HEK293 (cell line): ENCODE measurements around the gene TSPO.

Experiments used
- CTCF ChIA-PET: fragments of 350-600 bp; formaldehyde crosslinking; extraction: SDS; loops from one replicate; lab custom pipeline; 2021; ENCODE audit warnings: antibody characterized with exemption; lab: Yijun Ruan, JAX
- POLR2A ChIA-PET: fragments of 300-600 bp; formaldehyde crosslinking; extraction: SDS; loops from one replicate; lab custom pipeline; 2020; ENCODE audit warnings: antibody characterized with exemption, inconsistent platforms; lab: Yijun Ruan, JAX
- H3K27ac ChIP-seq: fragments of 200-500 bp; sonication (Bioruptor generic); 2 replicates; pipeline ENCODE4 v1.5.1; 2014; ENCODE audit warnings: low read depth, low read length, control low read depth, inconsistent platforms; ENCODE audit errors: extremely low read depth
- H3K36me3 ChIP-seq, 2 experiments: fragments of 200-500 bp in 1 of 2; sonication (Bioruptor generic) in 1 of 2; 1 replicate in 1 of 2; 2 replicates in 1 of 2; pipeline ENCODE4 v1.5.1; 2014 to 2017; ENCODE audit warnings: inconsistent platforms in 2 of 2, low read length in 2 of 2; ENCODE audit not compliant: control insufficient read depth in 2 of 2, insufficient read depth in 1 of 2
- H3K4me1 ChIP-seq: fragments of 200-500 bp; sonication (Bioruptor generic); 2 replicates; pipeline ENCODE4 v1.5.1; 2014; ENCODE audit warnings: mild to moderate bottlenecking, low read length, inconsistent platforms; ENCODE audit not compliant: control insufficient read depth, insufficient read depth
- H3K4me3 ChIP-seq: 2 replicates; pipeline ENCODE4 v1.5.1; 2011; ENCODE audit warnings: low read depth, mild to moderate bottlenecking, control low read depth, low read length, moderate library complexity
- H3K9me3 ChIP-seq: fragments of 200-500 bp; sonication (Bioruptor generic); 2 replicates; pipeline ENCODE4 v1.5.1; 2014; ENCODE audit warnings: low read depth, low read length, inconsistent platforms; ENCODE audit not compliant: control insufficient read depth, insufficient read depth
- HIC1 ChIP-seq: fragments of 450-650 bp; formaldehyde crosslinking; IDR thresholded peaks from 2 replicates; pipeline ENCODE4 v1.5.1; 2016; ENCODE audit warnings: missing biosample characterization, missing genetic modification characterization
- KLF10 ChIP-seq: fragments of 450-650 bp; IDR thresholded peaks from 2 replicates; pipeline ENCODE4 v1.5.1; 2018; ENCODE audit warnings: missing biosample characterization, mild to moderate bottlenecking, missing genetic modification characterization
- KLF16 ChIP-seq: fragments of 450-650 bp; formaldehyde crosslinking; IDR thresholded peaks from 2 replicates; pipeline ENCODE4 v1.5.1; 2017; ENCODE audit warnings: missing biosample characterization, missing genetic modification characterization
- KLF8 ChIP-seq: fragments of 450-650 bp; formaldehyde crosslinking; IDR thresholded peaks from 2 replicates; pipeline ENCODE4 v1.5.1; 2016; ENCODE audit warnings: missing biosample characterization, missing genetic modification characterization
- ZBTB21 ChIP-seq: fragments of 450-650 bp; formaldehyde crosslinking; IDR thresholded peaks from 2 replicates; pipeline ENCODE4 v1.5.1; 2017; ENCODE audit warnings: missing biosample characterization, missing genetic modification characterization
- ZBTB6 ChIP-seq: fragments of 450-650 bp; formaldehyde crosslinking; IDR thresholded peaks from 2 replicates; pipeline ENCODE4 v1.5.1; 2017; ENCODE audit warnings: missing biosample characterization, missing genetic modification characterization
- ZNF175 ChIP-seq: fragments of 450-650 bp; formaldehyde crosslinking; IDR thresholded peaks from 2 replicates; pipeline ENCODE4 v1.5.1; 2016; ENCODE audit warnings: missing biosample characterization, missing genetic modification characterization
- ZNF184 ChIP-seq: fragments of 450-650 bp; IDR thresholded peaks from 2 replicates; pipeline ENCODE4 v1.5.1; 2018; ENCODE audit warnings: missing biosample characterization, mild to moderate bottlenecking, missing genetic modification characterization
- ZNF426 ChIP-seq: fragments of 450-650 bp; formaldehyde crosslinking; IDR thresholded peaks from 2 replicates; pipeline ENCODE4 v1.5.1; 2017; ENCODE audit warnings: missing biosample characterization, missing genetic modification characterization, mild to moderate bottlenecking, inconsistent platforms, moderate library complexity
- ZNF501 ChIP-seq: fragments of 450-650 bp; formaldehyde crosslinking; IDR thresholded peaks from 2 replicates; pipeline ENCODE4 v1.5.1; 2016; ENCODE audit warnings: missing biosample characterization, missing genetic modification characterization
- ZNF561 ChIP-seq: fragments of 450-650 bp; IDR thresholded peaks from 2 replicates; pipeline ENCODE4 v1.5.1; 2018; ENCODE audit warnings: missing biosample characterization, missing genetic modification characterization, borderline replicate concordance
- ZNF658 ChIP-seq: fragments of 450-650 bp; formaldehyde crosslinking; IDR thresholded peaks from 2 replicates; pipeline ENCODE4; 2016; ENCODE audit warnings: missing biosample characterization, missing genetic modification characterization
- ZNF830 ChIP-seq: fragments of 450-650 bp; IDR thresholded peaks from 2 replicates; pipeline ENCODE4 v1.5.0; 2018; ENCODE audit warnings: missing biosample characterization, missing genetic modification characterization, low read depth, mild to moderate bottlenecking, moderate library complexity
- ZNF843 ChIP-seq: fragments of 450-650 bp; formaldehyde crosslinking; IDR thresholded peaks from 2 replicates; pipeline ENCODE4 v1.5.1; 2016; ENCODE audit warnings: missing biosample characterization, missing genetic modification characterization
- ZSCAN30 ChIP-seq: fragments of 450-650 bp; IDR thresholded peaks from 2 replicates; pipeline ENCODE4 v1.5.1; 2018; ENCODE audit warnings: missing biosample characterization, mild to moderate bottlenecking, missing genetic modification characterization, moderate library complexity
- TF ChIP-seq, protein P1 (sequence below): fragments of 450-650 bp; formaldehyde crosslinking; IDR thresholded peaks from 2 replicates; pipeline ENCODE4 v1.5.0; 2017; ENCODE audit warnings: missing biosample characterization, missing genetic modification characterization, borderline replicate concordance
- TF ChIP-seq, protein P2 (sequence below): IDR thresholded peaks from 2 replicates; pipeline ENCODE4 v1.6.1; 2011; ENCODE audit warnings: mild to moderate bottlenecking, low read depth, low read length, borderline replicate concordance
- TF ChIP-seq, protein P3 (sequence below): fragments of 450-650 bp; IDR thresholded peaks from 2 replicates; pipeline ENCODE4 v1.5.1; 2018; ENCODE audit warnings: missing biosample characterization, mild to moderate bottlenecking, missing genetic modification characterization
- TF ChIP-seq, protein P4 (sequence below): fragments of 450-650 bp; formaldehyde crosslinking; IDR thresholded peaks from 2 replicates; pipeline ENCODE4 v1.5.1; 2016; ENCODE audit warnings: missing biosample characterization, missing genetic modification characterization
- TF ChIP-seq, protein P5 (sequence below): fragments of 450-650 bp; formaldehyde crosslinking; IDR thresholded peaks from 2 replicates; pipeline ENCODE4 v1.5.1; 2016; ENCODE audit warnings: missing biosample characterization, missing genetic modification characterization

TSPO gene

DNA sequence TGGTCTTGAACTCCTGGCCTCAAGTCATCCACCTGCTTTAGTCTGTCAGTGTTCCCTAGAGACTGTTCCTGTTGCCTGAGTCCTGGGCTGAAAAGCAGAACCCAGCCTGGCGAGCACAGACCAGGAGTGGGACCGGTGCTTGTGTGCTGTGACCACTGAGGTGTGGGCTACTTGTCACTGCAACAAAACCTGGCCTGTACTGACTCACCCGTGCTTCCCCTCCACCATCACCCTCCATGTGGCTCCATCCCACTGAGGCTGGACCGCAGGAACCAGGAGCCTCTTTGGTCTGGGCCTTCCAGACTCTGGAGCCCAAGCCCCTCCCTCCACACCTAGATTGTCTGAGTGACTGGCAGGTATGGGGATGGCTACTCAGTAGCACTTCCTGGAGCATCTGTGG lies 16.8 kb upstream of the TSPO start (continued):
- TF ChIP-seq, protein P1, sequence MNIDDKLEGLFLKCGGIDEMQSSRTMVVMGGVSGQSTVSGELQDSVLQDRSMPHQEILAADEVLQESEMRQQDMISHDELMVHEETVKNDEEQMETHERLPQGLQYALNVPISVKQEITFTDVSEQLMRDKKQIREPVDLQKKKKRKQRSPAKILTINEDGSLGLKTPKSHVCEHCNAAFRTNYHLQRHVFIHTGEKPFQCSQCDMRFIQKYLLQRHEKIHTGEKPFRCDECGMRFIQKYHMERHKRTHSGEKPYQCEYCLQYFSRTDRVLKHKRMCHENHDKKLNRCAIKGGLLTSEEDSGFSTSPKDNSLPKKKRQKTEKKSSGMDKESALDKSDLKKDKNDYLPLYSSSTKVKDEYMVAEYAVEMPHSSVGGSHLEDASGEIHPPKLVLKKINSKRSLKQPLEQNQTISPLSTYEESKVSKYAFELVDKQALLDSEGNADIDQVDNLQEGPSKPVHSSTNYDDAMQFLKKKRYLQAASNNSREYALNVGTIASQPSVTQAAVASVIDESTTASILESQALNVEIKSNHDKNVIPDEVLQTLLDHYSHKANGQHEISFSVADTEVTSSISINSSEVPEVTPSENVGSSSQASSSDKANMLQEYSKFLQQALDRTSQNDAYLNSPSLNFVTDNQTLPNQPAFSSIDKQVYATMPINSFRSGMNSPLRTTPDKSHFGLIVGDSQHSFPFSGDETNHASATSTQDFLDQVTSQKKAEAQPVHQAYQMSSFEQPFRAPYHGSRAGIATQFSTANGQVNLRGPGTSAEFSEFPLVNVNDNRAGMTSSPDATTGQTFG (tag by site-specific recombination) = no peak
- TF ChIP-seq ZNF184 (tag by site-specific recombination) = no peak
- TF ChIP-seq ZNF843 = no peak
- TF ChIP-seq ZNF501 (tag by site-specific recombination) = no peak
- TF ChIP-seq KLF8 (tag by site-specific recombination) = no peak
- no peak for TF ChIP-seq ZSCAN30 (tag by site-specific recombination)
- no peak for TF ChIP-seq KLF16

- H3K4me1 ChIP-seq = no peaks in the 10 kb centered on the region
- TF ChIP-seq, protein P2, sequence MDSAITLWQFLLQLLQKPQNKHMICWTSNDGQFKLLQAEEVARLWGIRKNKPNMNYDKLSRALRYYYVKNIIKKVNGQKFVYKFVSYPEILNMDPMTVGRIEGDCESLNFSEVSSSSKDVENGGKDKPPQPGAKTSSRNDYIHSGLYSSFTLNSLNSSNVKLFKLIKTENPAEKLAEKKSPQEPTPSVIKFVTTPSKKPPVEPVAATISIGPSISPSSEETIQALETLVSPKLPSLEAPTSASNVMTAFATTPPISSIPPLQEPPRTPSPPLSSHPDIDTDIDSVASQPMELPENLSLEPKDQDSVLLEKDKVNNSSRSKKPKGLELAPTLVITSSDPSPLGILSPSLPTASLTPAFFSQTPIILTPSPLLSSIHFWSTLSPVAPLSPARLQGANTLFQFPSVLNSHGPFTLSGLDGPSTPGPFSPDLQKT = no peak
- TF ChIP-seq ZNF843 (no peak), ZNF830 (tag by site-specific recombination) (no peak), ZNF561 (tag by site-specific recombination) (no peak), HIC1 (tag by site-specific recombination) (no peak), ZNF658 (tag by site-specific recombination) (no peak), ZBTB21 (tag by site-specific recombination) (no peak), ZNF426 (tag by site-specific recombination) (no peak), KLF10 (tag by site-specific recombination) (no peak), ZBTB6 (tag by site-specific recombination) (no peak), ZNF175 (no peak), ZNF184 (tag by site-specific recombination) (no peak)
- TF ChIP-seq, protein P3, sequence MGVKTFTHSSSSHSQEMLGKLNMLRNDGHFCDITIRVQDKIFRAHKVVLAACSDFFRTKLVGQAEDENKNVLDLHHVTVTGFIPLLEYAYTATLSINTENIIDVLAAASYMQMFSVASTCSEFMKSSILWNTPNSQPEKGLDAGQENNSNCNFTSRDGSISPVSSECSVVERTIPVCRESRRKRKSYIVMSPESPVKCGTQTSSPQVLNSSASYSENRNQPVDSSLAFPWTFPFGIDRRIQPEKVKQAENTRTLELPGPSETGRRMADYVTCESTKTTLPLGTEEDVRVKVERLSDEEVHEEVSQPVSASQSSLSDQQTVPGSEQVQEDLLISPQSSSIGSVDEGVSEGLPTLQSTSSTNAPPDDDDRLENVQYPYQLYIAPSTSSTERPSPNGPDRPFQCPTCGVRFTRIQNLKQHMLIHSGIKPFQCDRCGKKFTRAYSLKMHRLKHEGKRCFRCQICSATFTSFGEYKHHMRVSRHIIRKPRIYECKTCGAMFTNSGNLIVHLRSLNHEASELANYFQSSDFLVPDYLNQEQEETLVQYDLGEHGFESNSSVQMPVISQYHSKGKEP (tag by site-specific recombination) = no peak
- TF ChIP-seq, protein P4, sequence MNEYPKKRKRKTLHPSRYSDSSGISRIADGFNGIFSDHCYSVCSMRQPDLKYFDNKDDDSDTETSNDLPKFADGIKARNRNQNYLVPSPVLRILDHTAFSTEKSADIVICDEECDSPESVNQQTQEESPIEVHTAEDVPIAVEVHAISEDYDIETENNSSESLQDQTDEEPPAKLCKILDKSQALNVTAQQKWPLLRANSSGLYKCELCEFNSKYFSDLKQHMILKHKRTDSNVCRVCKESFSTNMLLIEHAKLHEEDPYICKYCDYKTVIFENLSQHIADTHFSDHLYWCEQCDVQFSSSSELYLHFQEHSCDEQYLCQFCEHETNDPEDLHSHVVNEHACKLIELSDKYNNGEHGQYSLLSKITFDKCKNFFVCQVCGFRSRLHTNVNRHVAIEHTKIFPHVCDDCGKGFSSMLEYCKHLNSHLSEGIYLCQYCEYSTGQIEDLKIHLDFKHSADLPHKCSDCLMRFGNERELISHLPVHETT (tag by site-specific recombination) = no peak
- TF ChIP-seq, protein P5, sequence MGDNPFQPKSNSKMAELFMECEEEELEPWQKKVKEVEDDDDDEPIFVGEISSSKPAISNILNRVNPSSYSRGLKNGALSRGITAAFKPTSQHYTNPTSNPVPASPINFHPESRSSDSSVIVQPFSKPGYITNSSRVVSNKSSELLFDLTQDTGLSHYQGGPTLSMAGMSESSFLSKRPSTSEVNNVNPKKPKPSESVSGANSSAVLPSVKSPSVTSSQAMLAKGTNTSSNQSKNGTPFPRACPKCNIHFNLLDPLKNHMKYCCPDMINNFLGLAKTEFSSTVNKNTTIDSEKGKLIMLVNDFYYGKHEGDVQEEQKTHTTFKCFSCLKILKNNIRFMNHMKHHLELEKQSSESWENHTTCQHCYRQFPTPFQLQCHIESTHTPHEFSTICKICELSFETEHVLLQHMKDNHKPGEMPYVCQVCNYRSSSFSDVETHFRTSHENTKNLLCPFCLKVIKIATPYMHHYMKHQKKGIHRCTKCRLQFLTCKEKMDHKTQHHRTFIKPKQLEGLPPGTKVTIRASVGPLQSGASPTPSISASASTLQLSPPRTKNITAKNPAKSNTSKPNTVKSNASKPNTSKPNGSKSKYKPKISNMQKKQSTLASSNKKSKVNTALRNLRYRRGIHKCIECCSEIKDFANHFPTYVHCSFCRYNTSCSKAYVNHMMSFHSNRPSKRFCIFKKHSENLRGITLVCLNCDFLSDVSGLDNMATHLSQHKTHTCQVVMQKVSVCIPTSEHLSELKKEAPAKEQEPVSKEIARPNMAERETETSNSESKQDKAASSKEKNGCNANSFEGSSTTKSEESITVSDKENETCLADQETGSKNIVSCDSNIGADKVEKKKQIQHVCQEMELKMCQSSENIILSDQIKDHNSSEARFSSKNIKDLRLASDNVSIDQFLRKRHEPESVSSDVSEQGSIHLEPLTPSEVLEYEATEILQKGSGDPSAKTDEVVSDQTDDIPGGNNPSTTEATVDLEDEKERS (tag by site-specific recombination) = no peak
- peaks cover 51 to 97% of the 10 kb centered on the region in 2 experiments for H3K36me3 ChIP-seq
- CTCF ChIA-PET = interaction anchor here (0.6 to 1.4 kb wide), 2 partner anchors 9 to 37 kb away, joined by 4 to 6 read pairs; no protein-coding TSS in a partner anchor
- no peak overlapping the region for H3K27ac ChIP-seq
- no peaks in the 10 kb centered on the region for H3K9me3 ChIP-seq
- POLR2A ChIA-PET = no interaction called here
- H3K4me3 ChIP-seq = no peak overlapping the region
These were observed 15.8 kb upstream of the TSPO start for GRCh38 chr22:43135565-43135964.
